KMS-11 (cell line): ENCODE measurements around the gene PLTP.
"Not testable (repeated sequence)": the region's sequence is repeated elsewhere in the genome, so short reads cannot be mapped to it uniquely, and the experiment has no call there.

ENCODE experiments used
- H2AFZ ChIP-seq: fragments of 200-600 bp; sonication (generic); 2 replicates; pipeline ENCODE4 v1.6.1; 2016; ENCODE audit warnings: antibody characterized with exemption, mixed run types, low read depth
- H3K27ac ChIP-seq: fragments of 200-600 bp; sonication (generic); 2 replicates; pipeline ENCODE4 v1.6.1; 2016; ENCODE audit warnings: mild to moderate bottlenecking, mixed run types
- H3K27me3 ChIP-seq: fragments of 200-600 bp; sonication (generic); 2 replicates; pipeline ENCODE4 v1.6.1; 2017; ENCODE audit warnings: mild to moderate bottlenecking, low read depth, mixed run types, moderate library complexity; ENCODE audit not compliant: insufficient read depth
- H3K36me3 ChIP-seq: fragments of 200-600 bp; sonication (generic); 2 replicates; pipeline ENCODE4 v1.6.1; 2017; ENCODE audit warnings: mild to moderate bottlenecking, mixed run types; ENCODE audit not compliant: insufficient read depth
- H3K4me1 ChIP-seq: fragments of 200-600 bp; sonication (generic); 2 replicates; pipeline ENCODE4 v1.6.1; 2016; ENCODE audit warnings: mild to moderate bottlenecking, low read depth, mixed run types; ENCODE audit not compliant: poor library complexity, severe bottlenecking
- H3K4me2 ChIP-seq: fragments of 200-600 bp; sonication (generic); 2 replicates; pipeline ENCODE4 v1.7.0; 2016; ENCODE audit warnings: mild to moderate bottlenecking, mixed run types
- H3K4me3 ChIP-seq: fragments of 200-600 bp; sonication (generic); IDR thresholded peaks from 2 replicates; pipeline ENCODE4 v1.6.1; 2017; ENCODE audit warnings: low read depth, low read length, mixed read lengths; ENCODE audit not compliant: insufficient read depth
- H3K79me2 ChIP-seq: fragments of 200-600 bp; sonication (generic); 2 replicates; pipeline ENCODE4 v1.6.1; 2016; ENCODE audit warnings: low read depth, mixed run types; ENCODE audit not compliant: insufficient read depth
- H3K9ac ChIP-seq: fragments of 200-600 bp; sonication (generic); 2 replicates; pipeline ENCODE4 v1.6.1; 2016; ENCODE audit warnings: mild to moderate bottlenecking, mixed run types
- H4K20me1 ChIP-seq: fragments of 200-600 bp; sonication (generic); 2 replicates; pipeline ENCODE4 v1.6.1; 2016; ENCODE audit warnings: mild to moderate bottlenecking, mixed run types; ENCODE audit not compliant: insufficient read depth
- TF ChIP-seq, protein P1 (sequence below): fragments of 200-600 bp; sonication (generic); conservative IDR thresholded peaks from 2 replicates; pipeline ENCODE4 v1.6.1; 2017; ENCODE audit warnings: low read depth, mild to moderate bottlenecking, antibody characterized with exemption, low read length, moderate library complexity, mixed read lengths

The PLTP gene

GRCh38 chr20:45874576-45874975, 37.4 kb downstream of the PLTP start:
- no peak overlapping the region for H3K4me3 ChIP-seq
- TF ChIP-seq, protein P1, sequence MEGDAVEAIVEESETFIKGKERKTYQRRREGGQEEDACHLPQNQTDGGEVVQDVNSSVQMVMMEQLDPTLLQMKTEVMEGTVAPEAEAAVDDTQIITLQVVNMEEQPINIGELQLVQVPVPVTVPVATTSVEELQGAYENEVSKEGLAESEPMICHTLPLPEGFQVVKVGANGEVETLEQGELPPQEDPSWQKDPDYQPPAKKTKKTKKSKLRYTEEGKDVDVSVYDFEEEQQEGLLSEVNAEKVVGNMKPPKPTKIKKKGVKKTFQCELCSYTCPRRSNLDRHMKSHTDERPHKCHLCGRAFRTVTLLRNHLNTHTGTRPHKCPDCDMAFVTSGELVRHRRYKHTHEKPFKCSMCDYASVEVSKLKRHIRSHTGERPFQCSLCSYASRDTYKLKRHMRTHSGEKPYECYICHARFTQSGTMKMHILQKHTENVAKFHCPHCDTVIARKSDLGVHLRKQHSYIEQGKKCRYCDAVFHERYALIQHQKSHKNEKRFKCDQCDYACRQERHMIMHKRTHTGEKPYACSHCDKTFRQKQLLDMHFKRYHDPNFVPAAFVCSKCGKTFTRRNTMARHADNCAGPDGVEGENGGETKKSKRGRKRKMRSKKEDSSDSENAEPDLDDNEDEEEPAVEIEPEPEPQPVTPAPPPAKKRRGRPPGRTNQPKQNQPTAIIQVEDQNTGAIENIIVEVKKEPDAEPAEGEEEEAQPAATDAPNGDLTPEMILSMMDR, result no peak
- no peaks in the 10 kb centered on the region for H3K27me3 ChIP-seq
- no peak overlapping the region for H3K27ac ChIP-seq
- H3K4me1 ChIP-seq, result no peaks in the 10 kb centered on the region
- H3K79me2 ChIP-seq, result no peaks in the 10 kb centered on the region
- no peaks in the 10 kb centered on the region for H3K36me3 ChIP-seq
- H3K4me2 ChIP-seq, result no peak overlapping the region
- no peak overlapping the region for H2AFZ ChIP-seq
- H3K9ac ChIP-seq, result no peak overlapping the region
- H4K20me1 ChIP-seq, result no peaks in the 10 kb centered on the region

- not testable (repeated sequence) for H3K4me2 ChIP-seq, H3K79me2 ChIP-seq, H4K20me1 ChIP-seq, H3K4me1 ChIP-seq, H2AFZ ChIP-seq, H3K9ac ChIP-seq, H3K27ac ChIP-seq, H3K4me3 ChIP-seq, H3K36me3 ChIP-seq, H3K27me3 ChIP-seq
These were observed 37.9 kb downstream of the PLTP start for GRCh38 chr20:45874104-45874481.

DNA sequence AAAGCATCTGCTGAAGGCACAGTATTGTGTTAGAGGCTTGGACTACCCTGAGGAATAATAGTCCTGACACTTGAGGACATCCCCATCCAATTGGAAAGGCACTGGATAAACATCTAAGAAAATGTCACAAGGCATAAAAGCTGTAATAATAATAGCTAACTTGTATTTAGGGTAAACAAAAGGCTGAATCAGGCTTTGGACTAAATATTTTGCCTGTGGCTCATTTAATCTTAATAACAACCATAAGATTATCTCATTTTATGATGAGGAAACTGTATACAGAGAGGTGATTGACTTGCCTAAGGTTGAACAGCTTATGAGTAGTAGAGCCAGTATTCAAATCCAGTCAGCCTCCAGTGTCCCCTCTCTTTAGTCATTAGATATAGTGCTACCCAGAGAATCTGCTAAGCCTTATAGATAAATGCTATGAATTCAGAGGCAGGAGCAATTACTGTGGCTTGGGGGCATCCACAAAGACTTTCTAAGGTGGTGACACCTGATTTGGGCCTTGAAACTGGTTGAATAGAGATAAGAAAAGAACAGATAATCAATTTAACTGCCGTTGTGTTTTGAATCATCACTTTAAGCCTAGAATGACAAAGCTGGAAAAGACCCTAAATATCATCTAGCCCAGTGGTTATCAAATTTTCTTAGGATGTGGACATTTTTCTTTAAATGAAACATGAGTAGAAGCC, 38.4 kb downstream of the PLTP start:
- Histone ChIP-seq H4K20me1 (no peaks in the 10 kb centered on the region), H3K36me3 (no peaks in the 10 kb centered on the region), H3K79me2 (no peaks in the 10 kb centered on the region), H3K4me1 (no peaks in the 10 kb centered on the region), H3K9ac (no peak overlapping the region), H2AFZ (no peak overlapping the region), H3K27me3 (no peaks in the 10 kb centered on the region), H3K4me3 (no peak overlapping the region), H3K4me2 (no peak overlapping the region), H3K27ac (no peak overlapping the region)
- TF ChIP-seq, protein P1, result no peak

DNA sequence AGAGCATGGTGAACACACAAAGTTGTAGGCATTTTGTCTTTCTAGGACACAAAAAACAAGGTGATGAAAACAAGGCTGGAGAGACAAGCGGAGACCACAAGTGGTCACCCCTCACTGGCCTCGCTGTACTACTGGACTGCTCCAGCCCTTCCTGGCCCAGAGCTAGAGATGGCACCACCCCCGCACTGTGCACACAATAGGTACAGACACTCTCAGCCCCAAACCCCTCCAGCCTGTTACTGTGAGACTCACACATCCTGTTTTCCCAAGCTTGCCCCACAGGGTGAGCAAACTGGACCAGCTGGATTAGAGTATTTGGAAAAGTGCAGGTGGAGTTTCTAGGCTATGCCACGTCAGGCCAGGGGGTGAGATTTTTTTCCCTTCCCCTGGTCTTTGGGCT, 39.3 kb downstream of the PLTP start:
- Histone ChIP-seq H3K9ac (no peak overlapping the region), H2AFZ (no peak overlapping the region), H3K79me2 (no peaks in the 10 kb centered on the region), H3K27ac (no peak overlapping the region), H3K4me3 (no peak overlapping the region), H3K27me3 (no peaks in the 10 kb centered on the region), H3K36me3 (no peaks in the 10 kb centered on the region), H4K20me1 (no peaks in the 10 kb centered on the region), H3K4me2 (no peak overlapping the region), H3K4me1 (no peaks in the 10 kb centered on the region)
- TF ChIP-seq, protein P1, result no peak

GRCh38 chr20:45867819-45868176, 44.2 kb downstream of the PLTP start:
- H3K36me3 ChIP-seq, result no peaks in the 10 kb centered on the region
- no peaks in the 10 kb centered on the region for H3K4me1 ChIP-seq
- no peak overlapping the region for H3K4me3 ChIP-seq
- no peak overlapping the region for H2AFZ ChIP-seq
- H4K20me1 ChIP-seq, result no peaks in the 10 kb centered on the region
- no peak overlapping the region for H3K4me2 ChIP-seq
- H3K79me2 ChIP-seq, result no peaks in the 10 kb centered on the region
- H3K27ac ChIP-seq, result no peak overlapping the region
- TF ChIP-seq, protein P1, result no peak
- no peaks in the 10 kb centered on the region for H3K27me3 ChIP-seq
- H3K9ac ChIP-seq, result no peak overlapping the region
